SU-DHL-6 (cell line): ENCODE results near the gene BCAS3.

ENCODE experiments used
- CTCF ChIP-seq: fragments of 200-600 bp; sonication (generic); IDR thresholded peaks from one replicate; pipeline ENCODE4 v1.5.1; 2017; ENCODE audit warnings: antibody characterized with exemption, mild to moderate bottlenecking, low read length, moderate library complexity; ENCODE audit not compliant: insufficient read depth, poor library complexity, severe bottlenecking
- EZH2phosphoT487 ChIP-seq: fragments of 200-600 bp; sonication (generic), shearing (Covaris generic); conservative IDR thresholded peaks from 2 replicates; pipeline ENCODE4 v1.6.1; 2018; ENCODE audit warnings: mild to moderate bottlenecking, antibody characterized with exemption, low read length, moderate library complexity, mixed read lengths

GRCh38 chr17:61239953-61240352 is 562.3 kb downstream of the BCAS3 start:
- TF ChIP-seq CTCF: no peak
- no peak for TF ChIP-seq EZH2phosphoT487
